HK-2 (cell line): ENCODE data around the gene CCNI2.
"Not testable (repeated sequence)": the region's sequence is repeated elsewhere in the genome, so short reads cannot be mapped to it uniquely, and the experiment has no call there.

Experiments
- DNase-seq: peaks from one replicate; pipeline ENCODE4 v3.0.0-alpha.2; 2018; ENCODE audit not compliant: unreplicated experiment

CCNI2 gene

GRCh38 chr5:132779961-132780360 is 32.7 kb downstream of the CCNI2 start:
- DNase-seq, result no peak

- no peak for DNase-seq
These were observed 33.4 kb downstream of the CCNI2 start for GRCh38 chr5:132780577-132780976.

GRCh38 chr5:132781029-132781428 is 33.8 kb downstream of the CCNI2 start:
- DNase-seq, result no peak

- DNase-seq, result no peak
These were observed 34.9 kb downstream of the CCNI2 start for GRCh38 chr5:132782101-132782500.

GRCh38 chr5:132785365-132785764 is 38.1 kb downstream of the CCNI2 start:
- no peak for DNase-seq

- DNase-seq, result no peak
These were observed 38.6 kb downstream of the CCNI2 start for GRCh38 chr5:132785864-132786263.

- no peak for DNase-seq
These were observed 39.9 kb downstream of the CCNI2 start for GRCh38 chr5:132787076-132787475.

GRCh38 chr5:132788508-132788907 is 41.3 kb downstream of the CCNI2 start:
- DNase-seq, result no peak

- DNase-seq, result no peak
These were observed 42.0 kb downstream of the CCNI2 start for GRCh38 chr5:132788990-132789886.

GRCh38 chr5:132790201-132790865 is 43.1 kb downstream of the CCNI2 start:
- DNase-seq, result no peak

- DNase-seq, result no peak
These were observed 43.8 kb downstream of the CCNI2 start for GRCh38 chr5:132791026-132791425.

GRCh38 chr5:132797651-132798050 is 50.4 kb downstream of the CCNI2 start:
- no peak for DNase-seq

GRCh38 chr5:132799392-132799791 is 52.2 kb downstream of the CCNI2 start:
- no peak for DNase-seq

- no peak for DNase-seq
These were observed 53.3 kb downstream of the CCNI2 start for GRCh38 chr5:132800545-132800944.

GRCh38 chr5:132802044-132802684 is 54.9 kb downstream of the CCNI2 start:
- no peak for DNase-seq

- not testable (repeated sequence) for DNase-seq
These were observed 55.5 kb downstream of the CCNI2 start for GRCh38 chr5:132802685-132803066.
